ENCODE results near the gene PSMC6.
A peak's percentile ranks its signal among the peaks of the same experiment; 100 is the strongest.

PSMC6 gene

DNA sequence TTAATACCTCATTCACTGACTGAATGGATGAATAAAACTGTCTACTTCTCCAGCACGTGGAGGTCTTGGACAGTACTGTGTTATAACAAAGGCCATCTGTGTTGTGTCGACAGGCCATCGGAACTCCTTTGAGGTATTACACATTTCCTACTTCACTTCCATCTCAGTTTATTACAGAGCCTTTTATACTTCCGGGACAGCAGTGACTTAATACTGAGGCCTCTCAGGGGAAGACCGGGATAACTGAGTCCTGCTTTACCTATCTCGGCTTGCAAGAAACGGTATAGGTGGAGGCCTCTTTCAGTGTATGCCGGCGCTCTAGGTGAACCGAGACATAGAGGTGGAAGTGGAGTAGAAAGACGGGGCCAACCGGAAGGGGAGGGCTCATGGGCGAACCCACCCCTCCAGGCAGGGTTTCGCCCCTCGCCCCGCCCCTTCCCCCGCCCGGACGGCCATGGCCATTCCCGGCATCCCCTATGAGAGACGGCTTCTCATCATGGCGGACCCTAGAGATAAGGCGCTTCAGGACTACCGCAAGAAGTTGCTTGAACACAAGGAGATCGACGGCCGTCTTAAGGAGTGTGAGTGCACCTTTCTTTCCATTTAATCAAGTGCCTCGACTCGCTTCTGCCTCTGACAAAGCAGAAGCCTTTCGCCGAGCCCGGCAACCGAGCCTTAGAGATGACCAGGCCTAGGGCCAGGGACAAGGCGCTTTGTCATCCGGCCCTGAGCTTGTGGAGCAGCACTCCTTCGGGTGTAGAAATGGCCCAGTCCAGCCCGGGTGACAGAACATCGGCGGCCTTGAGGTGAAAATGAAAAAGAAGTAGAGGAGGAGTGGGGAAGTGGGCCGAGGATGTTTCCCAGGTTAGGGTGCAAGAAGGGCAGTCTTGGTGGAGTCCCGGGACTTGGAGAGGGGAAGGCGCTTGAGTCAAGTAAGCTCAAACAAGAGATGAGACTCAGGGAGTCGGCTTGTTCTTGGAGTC, at the start of gene PSMC6:
TSS of gene PSMC6 (plus strand) at position 477 of the 983 bp plus-strand sequence. CDS start at position 497, 20 bp downstream.
- DNase-seq, result peak; percentile 97

- no peak for DNase-seq
Measured at GRCh38 chr14:52660325-52660724, 46.7 kb upstream of the PSMC6 start.

- no peak for DNase-seq
Measured at GRCh38 chr14:52660832-52661231, 46.2 kb upstream of the PSMC6 start.

- DNase-seq, result no peak
Measured at GRCh38 chr14:52661314-52661713, 45.7 kb upstream of the PSMC6 start.

DNA sequence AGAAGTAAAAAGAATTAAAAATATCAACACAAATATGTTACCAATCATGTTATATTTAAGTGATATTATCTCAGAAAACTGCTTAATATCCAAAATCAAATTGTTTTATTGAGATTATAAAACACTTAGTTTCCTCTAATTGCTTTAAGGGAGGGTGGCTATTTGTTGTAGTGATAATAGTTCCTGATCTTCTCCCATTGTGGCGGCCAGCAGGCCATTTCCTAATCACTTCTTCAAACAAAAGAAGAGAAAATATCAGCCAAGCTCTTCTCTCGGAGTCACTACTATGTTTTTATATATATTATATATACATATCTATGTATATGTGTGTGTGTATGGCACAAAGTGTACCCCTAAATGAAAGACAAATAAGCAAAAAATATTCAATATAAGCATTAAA, 43.1 kb upstream of the PSMC6 start:
- no peak for DNase-seq

DNA sequence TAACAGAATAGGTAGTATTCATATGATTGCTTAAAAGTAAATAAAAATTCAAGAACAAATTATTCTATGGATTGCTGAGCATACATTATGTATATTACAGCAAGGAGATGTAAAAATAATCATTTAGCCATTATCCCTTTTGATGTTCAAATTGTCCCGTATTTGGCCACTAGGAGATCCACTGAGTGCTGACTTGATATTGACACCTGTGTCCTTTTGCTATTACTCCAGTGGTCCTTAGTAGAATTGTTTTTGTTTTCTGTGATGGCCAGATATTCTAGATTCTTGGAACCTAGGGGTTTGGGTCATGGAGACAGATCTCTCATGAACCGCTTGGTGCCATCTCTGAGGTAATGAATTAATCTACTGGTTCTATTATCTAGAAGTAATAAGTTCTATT, 28.4 kb upstream of the PSMC6 start:
- DNase-seq, result no peak

- DNase-seq, result no peak
Measured at GRCh38 chr14:52683985-52684520, 22.9 kb upstream of the PSMC6 start.

DNA sequence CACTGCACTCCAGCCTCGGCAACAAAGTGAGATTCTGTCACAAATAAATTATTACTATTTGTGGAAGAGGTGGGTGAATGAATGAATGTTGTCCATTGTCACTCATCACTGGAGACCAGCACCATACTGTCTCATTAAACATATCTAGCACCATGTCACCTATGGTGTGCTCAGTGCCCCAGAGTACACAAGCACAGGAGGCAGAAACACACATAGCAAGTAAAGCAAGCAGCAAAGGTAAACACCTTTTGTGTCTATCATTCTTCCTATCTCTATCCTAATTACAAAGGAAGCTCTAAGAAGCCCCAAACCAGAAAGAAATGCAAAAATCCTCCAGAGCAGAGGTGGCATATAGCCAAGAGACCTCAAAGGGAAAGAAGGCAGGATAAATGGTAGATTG, 20.8 kb upstream of the PSMC6 start:
- DNase-seq, result no peak

DNA sequence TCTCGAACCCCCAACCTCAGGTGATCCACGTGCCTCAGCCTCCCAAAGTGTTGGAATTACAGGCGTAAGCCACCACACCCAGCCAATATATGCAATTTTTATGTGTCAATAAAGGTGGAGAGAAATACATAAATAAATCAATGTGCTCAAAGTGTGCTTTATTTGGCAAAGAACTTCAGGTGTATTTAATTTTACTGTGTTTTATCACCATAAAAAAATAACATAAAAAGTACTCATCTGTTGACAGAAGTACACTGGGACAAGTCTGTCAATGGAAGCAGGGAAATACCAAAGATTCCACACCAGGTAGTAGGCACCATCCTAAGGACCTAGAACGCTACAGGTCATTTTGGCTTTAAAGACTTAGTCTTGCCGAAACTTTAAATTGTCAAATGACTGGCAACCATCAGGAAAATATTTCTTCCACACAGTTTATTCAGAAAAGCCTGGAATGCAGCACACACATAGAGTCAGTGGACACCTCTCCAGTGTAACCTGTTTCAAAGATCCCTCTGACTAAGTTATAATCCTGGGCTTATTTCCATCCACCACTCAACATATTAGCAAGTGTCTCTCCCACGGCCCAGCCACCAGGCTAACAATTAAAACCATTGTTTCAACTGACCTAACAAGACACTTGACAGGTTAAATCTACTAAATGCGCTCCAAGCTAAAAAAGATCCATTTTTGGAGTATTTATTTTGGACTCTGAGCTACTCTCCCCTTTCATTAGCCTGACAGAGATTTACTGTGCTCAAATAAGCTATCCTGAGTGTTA, 15.8 kb upstream of the PSMC6 start:
- DNase-seq, result no peak

DNA sequence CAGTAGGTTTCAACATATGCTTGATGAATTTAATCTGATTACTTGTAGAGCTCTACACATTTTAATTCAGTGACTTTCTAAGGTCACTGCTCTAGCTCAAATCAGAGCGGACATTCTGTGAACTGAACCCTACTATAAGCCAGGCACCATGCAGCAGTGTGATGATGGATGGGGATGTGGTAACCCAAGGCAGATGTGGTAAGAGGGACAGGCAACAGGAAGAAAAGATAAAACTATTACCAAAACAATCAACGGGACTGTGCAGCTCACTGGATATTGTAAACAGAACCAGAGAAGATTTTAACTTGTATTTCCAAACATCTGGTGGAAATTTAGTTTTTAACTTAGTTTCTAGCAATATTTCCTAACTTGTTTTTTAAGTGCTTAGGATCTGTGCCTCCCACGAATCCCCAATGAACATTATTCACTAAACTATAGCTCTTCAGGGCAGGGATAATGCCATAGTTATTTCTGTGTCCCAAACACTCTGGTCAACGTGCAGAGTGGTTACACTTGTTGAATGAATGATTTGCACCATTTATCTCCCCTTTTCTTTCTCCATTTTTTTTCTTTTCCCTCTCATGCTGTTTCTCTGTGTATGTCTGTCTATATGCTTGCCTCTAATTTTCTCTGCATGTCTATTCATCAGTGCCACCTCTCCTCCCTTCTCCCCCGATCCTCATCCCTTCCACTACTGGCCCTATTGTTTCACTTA, 14.6 kb upstream of the PSMC6 start:
- no peak for DNase-seq

GRCh38 chr14:52693036-52693435, 14.0 kb upstream of the PSMC6 start:
- no peak for DNase-seq

DNA sequence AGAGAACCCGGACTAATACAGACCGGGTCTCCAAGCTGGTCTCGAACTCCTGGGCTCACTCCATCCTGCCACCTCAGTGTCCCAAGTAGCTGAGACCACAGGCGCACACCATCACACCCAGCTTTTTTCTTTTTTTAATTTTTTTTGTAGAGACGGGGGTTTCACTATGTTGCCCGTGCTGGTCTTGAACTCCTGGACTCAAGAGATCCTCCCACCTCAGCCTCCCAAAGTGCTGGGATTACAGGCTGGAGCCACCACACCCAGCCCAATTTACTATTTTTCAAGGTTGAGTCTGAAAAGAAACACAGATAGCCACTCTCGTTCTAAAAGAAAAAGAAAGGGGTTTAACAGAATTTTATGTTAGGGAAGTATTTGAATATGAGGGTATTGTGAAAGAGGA, 13.5 kb upstream of the PSMC6 start:
- DNase-seq, result no peak

DNA sequence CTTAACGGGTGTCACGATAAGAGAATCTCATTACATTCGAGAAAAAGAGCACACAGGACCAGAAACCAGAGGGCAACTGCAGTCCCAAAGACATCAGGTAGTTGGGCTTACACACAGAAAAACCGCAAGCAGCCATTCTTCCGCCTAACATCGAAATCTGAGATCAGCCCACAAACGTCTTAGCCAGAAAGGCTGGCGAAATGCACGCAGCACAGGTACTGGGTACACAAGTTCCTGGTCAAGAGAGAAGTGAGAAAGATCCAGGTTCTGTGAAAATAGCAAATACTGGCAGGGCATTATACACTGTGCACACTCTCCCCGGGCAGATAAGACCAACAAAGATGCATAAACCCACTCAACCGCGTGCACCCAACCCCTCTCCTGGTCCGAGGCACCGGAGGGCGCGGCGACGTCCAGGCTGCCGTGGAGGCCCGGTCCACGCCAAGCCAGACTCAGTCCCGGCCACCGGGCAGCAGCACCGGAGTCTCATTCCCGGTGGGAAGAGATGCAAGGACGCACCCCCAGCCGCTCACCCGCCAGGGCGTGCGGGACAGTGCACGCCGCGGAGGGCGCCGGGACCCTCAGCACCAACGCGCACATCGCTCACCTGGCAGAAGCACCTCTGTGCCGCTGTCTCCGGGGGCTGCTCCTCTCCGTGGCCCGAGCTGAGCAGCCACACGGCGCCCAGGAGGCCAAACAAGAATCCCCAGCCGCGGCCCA, 12.1 kb upstream of the PSMC6 start:
- peak; percentile 85 for DNase-seq

DNA sequence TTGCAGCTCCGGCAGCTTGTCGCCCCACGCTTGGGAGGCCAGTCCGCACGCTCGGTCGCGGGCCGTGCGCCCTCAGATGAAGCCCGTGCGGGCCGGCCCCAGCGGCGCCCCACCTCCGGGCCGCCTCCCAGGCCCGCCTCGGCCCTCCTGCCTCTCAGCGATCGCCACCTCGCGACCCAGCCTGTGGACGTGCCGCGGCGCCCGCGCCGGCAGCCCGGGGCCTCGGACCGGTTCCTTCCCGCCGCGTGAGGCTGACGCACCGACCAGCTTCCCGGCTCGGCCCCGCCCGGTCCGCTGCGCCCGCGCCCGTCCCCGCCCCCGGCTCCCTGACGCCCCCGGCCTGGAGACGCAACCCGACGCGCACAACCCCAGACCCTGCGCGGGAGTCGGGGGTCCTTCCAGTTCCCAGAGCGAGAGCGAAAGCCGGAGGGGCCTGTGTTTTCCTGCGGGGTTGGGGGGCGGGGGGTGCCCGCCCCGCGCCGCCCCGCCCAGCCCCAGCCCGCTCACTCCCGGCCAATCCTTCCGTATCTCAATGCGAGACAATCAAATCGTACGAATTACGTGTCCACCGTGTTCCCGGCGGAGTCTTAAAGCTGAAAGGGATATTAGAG, 11.4 kb upstream of the PSMC6 start, which contains the start of gene ERO1A:
TSS of gene ERO1A (minus strand) at position 78 of the 611 bp plus-strand sequence. CDS start at position 1, 77 bp downstream.
- DNase-seq, result peak; percentile 88

DNA sequence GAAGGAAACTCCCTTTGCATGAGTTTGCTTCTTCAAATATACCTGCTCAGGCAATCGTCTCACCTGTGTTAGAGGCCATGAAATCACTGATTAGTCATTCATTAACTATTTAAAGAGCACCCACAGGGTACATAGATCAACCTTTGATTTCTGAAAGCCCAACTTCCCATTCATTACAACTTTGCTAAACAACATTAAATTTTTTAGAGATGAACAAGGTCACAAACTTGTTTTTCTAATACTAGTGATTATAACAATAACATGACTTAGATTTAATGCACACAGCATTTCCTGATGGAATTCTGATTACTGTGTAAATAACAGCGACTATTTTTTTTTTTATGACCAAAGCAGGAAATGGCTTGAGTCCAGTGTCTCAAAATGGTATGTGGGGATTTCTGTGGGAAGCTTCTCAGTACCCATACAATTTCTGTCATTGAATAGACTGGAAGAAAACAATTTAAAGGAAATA, 6.3 kb upstream of the PSMC6 start:
- no peak for DNase-seq

GRCh38 chr14:52701223-52701622, 5.8 kb upstream of the PSMC6 start:
- no peak for DNase-seq

- DNase-seq, result no peak
Measured at GRCh38 chr14:52703225-52703624, 3.8 kb upstream of the PSMC6 start.

DNA sequence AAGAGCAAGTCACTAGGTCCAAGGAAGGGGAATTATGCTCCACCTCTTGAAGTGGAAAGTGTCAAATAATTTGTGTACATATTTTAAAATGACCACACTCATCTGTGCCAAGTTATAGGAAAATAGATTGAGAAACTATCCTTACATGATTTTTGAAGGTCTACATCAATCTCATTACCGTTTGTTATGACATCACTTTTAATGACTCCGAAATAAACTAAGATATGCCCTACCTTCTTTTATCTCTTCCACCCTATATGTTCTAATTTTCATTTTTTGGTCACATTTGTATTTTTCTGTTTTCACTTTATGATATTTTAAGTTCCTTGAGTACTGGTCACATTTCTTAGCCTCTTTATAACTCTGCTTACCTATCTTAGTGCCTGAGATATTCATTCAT, 3.3 kb upstream of the PSMC6 start:
- DNase-seq, result no peak

GRCh38 chr14:52706286-52706685, 714 bp upstream of the PSMC6 start:
- peak; percentile 77 for DNase-seq

- DNase-seq, result no peak
Measured at GRCh38 chr14:52711666-52712065, 4.7 kb downstream of the PSMC6 start.

DNA sequence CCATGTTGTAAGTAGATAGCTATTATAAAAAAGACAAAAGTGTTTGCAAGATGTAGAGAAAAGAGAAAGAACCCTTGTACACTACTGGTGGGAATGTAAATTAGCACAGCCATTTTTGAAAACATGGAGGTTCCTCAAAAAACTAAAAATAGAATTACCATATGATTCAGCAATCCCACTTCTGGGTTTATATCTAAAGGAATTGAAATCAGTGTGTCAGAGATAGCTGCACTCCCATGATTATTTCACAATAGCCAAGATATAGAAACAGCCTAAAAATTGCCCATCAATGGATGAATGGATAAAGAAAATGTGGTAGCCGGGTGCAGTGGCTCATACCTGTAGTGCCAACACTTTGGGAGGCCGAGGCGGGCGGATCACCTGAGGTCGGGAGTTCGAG, 9.2 kb downstream of the PSMC6 start:
- no peak for DNase-seq

Data from activated effector memory CD4-positive, alpha-beta T cell treated with anti-CD3 and anti-CD28 coated beads, Interleukin-2, amount 50 U/mL, for 16 hours (primary cell).